ENCODE measurements around the gene ASB10.

- TF ChIP-seq POLR2A (IDR thresholded peaks at IDR 0.05; ENCODE audit: low read length) (peak; percentile 57), GATA1 (IDR thresholded peaks at IDR 0.05; ENCODE audit: low read depth, low read length) (peak; percentile 9)
These were observed 40.1 kb upstream of the ASB10 start, which contains the start of gene ABCF2 for GRCh38 chr7:151226875-151227782.

Data from erythroblast (primary cell).